Neural progenitor cell (in vitro differentiated cells): ENCODE measurements around the gene DLEC1.

Experiments
- EZH2 ChIP-seq: fragments of 200-600 bp; sonication (generic); IDR thresholded peaks from 2 replicates; pipeline ENCODE4 v1.6.1; 2017; ENCODE audit warnings: antibody characterized with exemption, mild to moderate bottlenecking, moderate library complexity
- EZH2phosphoT487 ChIP-seq: fragments of 200-600 bp; sonication (generic); IDR thresholded peaks from 2 replicates; pipeline ENCODE4 v1.6.1; 2017; ENCODE audit warnings: antibody characterized with exemption
- TF ChIP-seq, protein P1 (sequence below): fragments of 200-600 bp; sonication (generic); IDR thresholded peaks from 2 replicates; pipeline ENCODE4 v1.5.1; 2017; ENCODE audit warnings: antibody characterized with exemption, mild to moderate bottlenecking

- TF ChIP-seq, protein P1, sequence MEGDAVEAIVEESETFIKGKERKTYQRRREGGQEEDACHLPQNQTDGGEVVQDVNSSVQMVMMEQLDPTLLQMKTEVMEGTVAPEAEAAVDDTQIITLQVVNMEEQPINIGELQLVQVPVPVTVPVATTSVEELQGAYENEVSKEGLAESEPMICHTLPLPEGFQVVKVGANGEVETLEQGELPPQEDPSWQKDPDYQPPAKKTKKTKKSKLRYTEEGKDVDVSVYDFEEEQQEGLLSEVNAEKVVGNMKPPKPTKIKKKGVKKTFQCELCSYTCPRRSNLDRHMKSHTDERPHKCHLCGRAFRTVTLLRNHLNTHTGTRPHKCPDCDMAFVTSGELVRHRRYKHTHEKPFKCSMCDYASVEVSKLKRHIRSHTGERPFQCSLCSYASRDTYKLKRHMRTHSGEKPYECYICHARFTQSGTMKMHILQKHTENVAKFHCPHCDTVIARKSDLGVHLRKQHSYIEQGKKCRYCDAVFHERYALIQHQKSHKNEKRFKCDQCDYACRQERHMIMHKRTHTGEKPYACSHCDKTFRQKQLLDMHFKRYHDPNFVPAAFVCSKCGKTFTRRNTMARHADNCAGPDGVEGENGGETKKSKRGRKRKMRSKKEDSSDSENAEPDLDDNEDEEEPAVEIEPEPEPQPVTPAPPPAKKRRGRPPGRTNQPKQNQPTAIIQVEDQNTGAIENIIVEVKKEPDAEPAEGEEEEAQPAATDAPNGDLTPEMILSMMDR: peak; percentile 92
- TF ChIP-seq EZH2 (no peak), EZH2phosphoT487 (no peak)
These were observed 35.6 kb upstream of the DLEC1 start for GRCh38 chr3:38003371-38003816.
